AG04449 (cell line): Measurements from ENCODE around the gene MGAT5.

Experiments used
- CTCF ChIA-PET: fragments of 350-600 bp; formaldehyde crosslinking; extraction: SDS; loops from one replicate; lab custom pipeline; 2021; ENCODE audit warnings: antibody characterized with exemption; lab: Yijun Ruan, JAX
- POLR2A ChIA-PET: fragments of 400-600, 350-600 bp; formaldehyde crosslinking; extraction: SDS; loops from one replicate; lab custom pipeline; 2020; ENCODE audit warnings: antibody characterized with exemption, inconsistent platforms; lab: Yijun Ruan, JAX
- DNase-seq: peaks from one replicate; pipeline ENCODE4 v3.0.0-alpha.2; 2010; ENCODE audit warnings: low read depth, low spot score
- H3K4me3 ChIP-seq: 2 replicates; pipeline ENCODE4 v1.5.1; 2011; ENCODE audit warnings: low read depth, mild to moderate bottlenecking, control low read depth, low read length
- TF ChIP-seq, protein P1 (sequence below): IDR thresholded peaks from one replicate; pipeline ENCODE4 v1.5.1; 2011; ENCODE audit warnings: mild to moderate bottlenecking, moderate library complexity, low read length, control low read depth, inconsistent platforms; ENCODE audit not compliant: insufficient read depth; ENCODE audit errors: missing control alignments

Gene MGAT5

DNA sequence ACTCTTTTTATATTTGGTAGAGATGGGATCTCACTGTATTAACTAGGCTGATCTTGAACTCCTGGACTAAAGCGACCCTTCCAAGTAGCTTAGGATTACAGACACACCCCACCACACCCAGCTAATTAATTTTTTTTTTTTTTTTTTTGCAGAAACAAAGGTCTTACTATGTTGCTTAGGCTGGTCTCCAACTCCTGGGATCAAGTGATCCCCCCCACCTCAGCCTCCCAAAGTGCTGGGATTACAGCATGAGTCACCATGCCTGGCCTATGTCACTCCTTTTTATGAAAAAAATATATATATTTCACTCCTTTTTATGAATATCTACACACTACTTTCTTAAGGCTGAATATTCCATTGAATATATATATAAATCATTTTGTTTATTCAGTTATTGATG is 162.8 kb downstream of the MGAT5 start:
- ChIA-PET CTCF (interaction anchor here (0.9 kb wide), 2 partner anchors 9 to 530 kb away, joined by 3 to 4 read pairs; no protein-coding TSS in a partner anchor), POLR2A (no interaction called here)
- TF ChIP-seq, protein P1, sequence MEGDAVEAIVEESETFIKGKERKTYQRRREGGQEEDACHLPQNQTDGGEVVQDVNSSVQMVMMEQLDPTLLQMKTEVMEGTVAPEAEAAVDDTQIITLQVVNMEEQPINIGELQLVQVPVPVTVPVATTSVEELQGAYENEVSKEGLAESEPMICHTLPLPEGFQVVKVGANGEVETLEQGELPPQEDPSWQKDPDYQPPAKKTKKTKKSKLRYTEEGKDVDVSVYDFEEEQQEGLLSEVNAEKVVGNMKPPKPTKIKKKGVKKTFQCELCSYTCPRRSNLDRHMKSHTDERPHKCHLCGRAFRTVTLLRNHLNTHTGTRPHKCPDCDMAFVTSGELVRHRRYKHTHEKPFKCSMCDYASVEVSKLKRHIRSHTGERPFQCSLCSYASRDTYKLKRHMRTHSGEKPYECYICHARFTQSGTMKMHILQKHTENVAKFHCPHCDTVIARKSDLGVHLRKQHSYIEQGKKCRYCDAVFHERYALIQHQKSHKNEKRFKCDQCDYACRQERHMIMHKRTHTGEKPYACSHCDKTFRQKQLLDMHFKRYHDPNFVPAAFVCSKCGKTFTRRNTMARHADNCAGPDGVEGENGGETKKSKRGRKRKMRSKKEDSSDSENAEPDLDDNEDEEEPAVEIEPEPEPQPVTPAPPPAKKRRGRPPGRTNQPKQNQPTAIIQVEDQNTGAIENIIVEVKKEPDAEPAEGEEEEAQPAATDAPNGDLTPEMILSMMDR = no peak
- no peak for DNase-seq
- H3K4me3 ChIP-seq = no peak overlapping the region

- TF ChIP-seq, protein P1 = no peak
- no peak for DNase-seq
- H3K4me3 ChIP-seq = no peak overlapping the region
- ChIA-PET CTCF (interaction anchor here (1.1 to 2.9 kb wide), 5 partner anchors 9 to 301 kb away, joined by 3 to 8 read pairs (median 4); no protein-coding TSS in a partner anchor), POLR2A (no interaction called here)
Measured at GRCh38 chr2:134417968-134418582, 164.2 kb downstream of the MGAT5 start.

- POLR2A ChIA-PET = no interaction called here
- CTCF ChIA-PET = interaction anchor here (1.3 to 3.9 kb wide), 5 partner anchors 8 to 175 kb away, joined by 4 to 23 read pairs (median 6); no protein-coding TSS in a partner anchor
- no peak for DNase-seq
- H3K4me3 ChIP-seq = no peak overlapping the region
- TF ChIP-seq, protein P1 = no peak
Measured at GRCh38 chr2:134420259-134420658, 166.4 kb downstream of the MGAT5 start.

- H3K4me3 ChIP-seq = no peak overlapping the region
- TF ChIP-seq, protein P1 = no peak
- no peak for DNase-seq
- ChIA-PET POLR2A (no interaction called here), CTCF (interaction anchor here (1.3 to 3.9 kb wide), 3 partner anchors 9 to 175 kb away, joined by 4 to 23 read pairs (median 10); no protein-coding TSS in a partner anchor)
Measured at GRCh38 chr2:134420920-134421319, 167.0 kb downstream of the MGAT5 start.

GRCh38 chr2:134421556-134422328 is 167.9 kb downstream of the MGAT5 start:
- no peak overlapping the region for H3K4me3 ChIP-seq
- ChIA-PET POLR2A (no interaction called here), CTCF (interaction anchor here (1.3 to 5.4 kb wide), 4 partner anchors 10 to 176 kb away, joined by 4 to 28 read pairs (median 16); no protein-coding TSS in a partner anchor)
- DNase-seq = no peak
- TF ChIP-seq, protein P1 = no peak
